PC-3 (cell line): ENCODE results near the gene SRRD. TPM values are rescaled to one million over a fixed set of nuclear protein-coding genes. Genes with fewer than 3 reads are reported as not detected.

ENCODE experiments used
- ATAC-seq: fragments of 200-7000 bp; cut with Tn5 transposase; 2 replicates; pipeline ENCODE4 v1.9.1; 2020; ENCODE audit warnings: mild to moderate bottlenecking, moderate library complexity
- BruUV-seq: library from RNA; stranded (reverse); fragments of 400-500 nt; replicated peaks from 2 replicates; lab custom pipeline; 2021; lab: Mats Ljungman, UMichigan
- CTCF ChIA-PET: fragments of 300-600 bp; sonication (Branson Sonifier 250); formaldehyde crosslinking; loops from one replicate; lab custom pipeline; 2022; ENCODE audit warnings: antibody characterized with exemption; lab: Charles Lee
- POLR2A ChIA-PET: fragments of 300-600 bp; sonication (Branson Sonifier 250); formaldehyde crosslinking; loops from one replicate; lab custom pipeline; 2022; ENCODE audit warnings: antibody characterized with exemption; ENCODE audit not compliant: unreplicated experiment; lab: Charles Lee
- DNase-seq: peaks from one replicate; pipeline ENCODE4 v3.0.0-alpha.2; 2015
- H2AFZ ChIP-seq: fragments of 300-600 bp; sonication (generic); 2 replicates; pipeline ENCODE4 v1.6.0; 2016; ENCODE audit warnings: antibody characterized with exemption, low read length
- H3F3A ChIP-seq: fragments of 300-600 bp; sonication (generic); one replicate; pipeline ENCODE4 v1.6.0; 2017; ENCODE audit warnings: antibody characterized with exemption, low read length, control low read depth, mild to moderate bottlenecking; ENCODE audit not compliant: unreplicated experiment
- H3K27ac ChIP-seq: fragments of 300-600 bp; sonication (generic); 2 replicates; pipeline ENCODE4 v1.5.1; 2016; ENCODE audit warnings: mild to moderate bottlenecking, low read length
- H3K27me3 ChIP-seq: fragments of 300-600 bp; sonication (generic); 2 replicates; pipeline ENCODE4 v1.6.1; 2016; ENCODE audit warnings: low read length, mixed read lengths
- H3K36me3 ChIP-seq: fragments of 300-600 bp; sonication (generic); 2 replicates; pipeline ENCODE4 v1.6.1; 2016; ENCODE audit warnings: low read depth, mixed run types, low read length, mixed read lengths
- H3K4me1 ChIP-seq: fragments of 300-600 bp; sonication (generic); 2 replicates; pipeline ENCODE4 v1.5.1; 2016; ENCODE audit warnings: low read length; ENCODE audit not compliant: insufficient read depth
- H3K4me2 ChIP-seq: fragments of 300-600 bp; sonication (generic); 2 replicates; pipeline ENCODE4 v1.6.0; 2016; ENCODE audit warnings: low read length
- H3K4me3 ChIP-seq: fragments of 300-600 bp; sonication (generic); 2 replicates; pipeline ENCODE4 v1.5.1; 2016; ENCODE audit warnings: mild to moderate bottlenecking, low read length, mixed read lengths
- H3K79me2 ChIP-seq: fragments of 300-600 bp; sonication (generic); 2 replicates; pipeline ENCODE4 v1.6.1; 2017; ENCODE audit warnings: low read length, mixed read lengths
- H3K9ac ChIP-seq: fragments of 300-600 bp; sonication (generic); 2 replicates; pipeline ENCODE4 v1.6.0; 2016; ENCODE audit warnings: mild to moderate bottlenecking, low read length
- H3K9me2 ChIP-seq: fragments of 300-600 bp; sonication (generic); replicated peaks from 2 replicates; pipeline ENCODE4 v1.6.1; 2016; ENCODE audit warnings: mixed run types, low read length, mixed read lengths
- H3K9me3 ChIP-seq: fragments of 300-600 bp; sonication (generic); 2 replicates; pipeline ENCODE4 v1.6.1; 2016; ENCODE audit warnings: low read length, mixed read lengths
- H4K20me1 ChIP-seq: fragments of 300-600 bp; sonication (generic); 2 replicates; pipeline ENCODE4 v1.6.1; 2016; ENCODE audit warnings: low read length, mixed read lengths
- EZH2 ChIP-seq: fragments of 300-600 bp; sonication (generic); IDR thresholded peaks from one replicate; pipeline ENCODE4 v1.6.1; 2017; ENCODE audit warnings: antibody characterized with exemption, mild to moderate bottlenecking, low read length; ENCODE audit not compliant: unreplicated experiment
- EZH2phosphoT487 ChIP-seq: fragments of 300-600 bp; sonication (generic); IDR thresholded peaks from 2 replicates; pipeline ENCODE4 v1.6.1; 2018; ENCODE audit warnings: mild to moderate bottlenecking, antibody characterized with exemption, low read length, borderline replicate concordance
- intact Hi-C: fragments of 100-400 bp; cut with micrococcal nuclease; formaldehyde crosslinking; loops from 2 replicates; pipeline ENCODE4 v1.9.0; 2023
- total RNA-seq: library from RNA; depleted of rRNA; stranded (reverse); fragments of >200 nt; gene quantifications from 2 replicates; pipeline ENCODE4 v1.2.3, GENCODE V29; 2014
- TF ChIP-seq, protein P1 (sequence below): fragments of 300-600 bp; sonication (generic); conservative IDR thresholded peaks from 2 replicates; pipeline ENCODE4 v1.5.1; 2017; ENCODE audit warnings: antibody characterized with exemption, low read depth, mild to moderate bottlenecking, low read length

The SRRD gene
- total RNA-seq, 1 experiment from 2014 or later: 17.6 TPM

DNA sequence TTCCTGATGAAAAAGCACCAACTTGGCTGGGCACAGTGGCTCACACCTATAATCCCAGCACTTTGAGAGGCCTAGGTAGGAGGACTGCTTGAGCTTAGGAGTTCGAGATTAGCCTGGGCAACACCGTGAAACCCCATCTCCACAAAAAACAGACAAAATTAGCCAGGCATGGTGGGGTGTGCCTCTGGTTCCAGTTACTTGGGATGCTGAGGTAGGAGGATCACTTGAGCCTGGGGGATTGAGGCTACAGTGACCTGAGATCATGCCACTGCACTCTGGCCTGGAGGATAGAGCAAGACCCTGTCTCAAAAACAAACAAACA, 3.1 kb upstream of the SRRD start:
- no peaks in the 10 kb centered on the region for H3F3A ChIP-seq
- DNase-seq (no peak), ATAC-seq (no peak)
- H3K36me3 ChIP-seq: no peaks in the 10 kb centered on the region
- H3K79me2 ChIP-seq: peaks cover 47% of the 10 kb centered on the region
- intact Hi-C loops: no loop called here
- CTCF ChIA-PET: no interaction called here
- no peaks in the 10 kb centered on the region for H3K9me2 ChIP-seq
- H3K4me2 ChIP-seq: peak overlapping the region; percentile 57; the same call in 1 of the 2 replicates
- H2AFZ ChIP-seq: no peak overlapping the region
- H3K4me3 ChIP-seq: peak overlapping the region; percentile 15; the same call in 1 of the 2 replicates
- H3K27me3 ChIP-seq: no peaks in the 10 kb centered on the region
- no peaks in the 10 kb centered on the region for H4K20me1 ChIP-seq
- H3K9me3 ChIP-seq: no peaks in the 10 kb centered on the region
- BruUV-seq: no TSS peak
- TF ChIP-seq EZH2phosphoT487 (no peak), EZH2 (no peak)
- TF ChIP-seq, protein P1, sequence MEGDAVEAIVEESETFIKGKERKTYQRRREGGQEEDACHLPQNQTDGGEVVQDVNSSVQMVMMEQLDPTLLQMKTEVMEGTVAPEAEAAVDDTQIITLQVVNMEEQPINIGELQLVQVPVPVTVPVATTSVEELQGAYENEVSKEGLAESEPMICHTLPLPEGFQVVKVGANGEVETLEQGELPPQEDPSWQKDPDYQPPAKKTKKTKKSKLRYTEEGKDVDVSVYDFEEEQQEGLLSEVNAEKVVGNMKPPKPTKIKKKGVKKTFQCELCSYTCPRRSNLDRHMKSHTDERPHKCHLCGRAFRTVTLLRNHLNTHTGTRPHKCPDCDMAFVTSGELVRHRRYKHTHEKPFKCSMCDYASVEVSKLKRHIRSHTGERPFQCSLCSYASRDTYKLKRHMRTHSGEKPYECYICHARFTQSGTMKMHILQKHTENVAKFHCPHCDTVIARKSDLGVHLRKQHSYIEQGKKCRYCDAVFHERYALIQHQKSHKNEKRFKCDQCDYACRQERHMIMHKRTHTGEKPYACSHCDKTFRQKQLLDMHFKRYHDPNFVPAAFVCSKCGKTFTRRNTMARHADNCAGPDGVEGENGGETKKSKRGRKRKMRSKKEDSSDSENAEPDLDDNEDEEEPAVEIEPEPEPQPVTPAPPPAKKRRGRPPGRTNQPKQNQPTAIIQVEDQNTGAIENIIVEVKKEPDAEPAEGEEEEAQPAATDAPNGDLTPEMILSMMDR: no peak
- POLR2A ChIA-PET: no interaction called here
- H3K9ac ChIP-seq: no peak overlapping the region
- no peak overlapping the region for H3K27ac ChIP-seq
- peaks cover 24% of the 10 kb centered on the region for H3K4me1 ChIP-seq

DNA sequence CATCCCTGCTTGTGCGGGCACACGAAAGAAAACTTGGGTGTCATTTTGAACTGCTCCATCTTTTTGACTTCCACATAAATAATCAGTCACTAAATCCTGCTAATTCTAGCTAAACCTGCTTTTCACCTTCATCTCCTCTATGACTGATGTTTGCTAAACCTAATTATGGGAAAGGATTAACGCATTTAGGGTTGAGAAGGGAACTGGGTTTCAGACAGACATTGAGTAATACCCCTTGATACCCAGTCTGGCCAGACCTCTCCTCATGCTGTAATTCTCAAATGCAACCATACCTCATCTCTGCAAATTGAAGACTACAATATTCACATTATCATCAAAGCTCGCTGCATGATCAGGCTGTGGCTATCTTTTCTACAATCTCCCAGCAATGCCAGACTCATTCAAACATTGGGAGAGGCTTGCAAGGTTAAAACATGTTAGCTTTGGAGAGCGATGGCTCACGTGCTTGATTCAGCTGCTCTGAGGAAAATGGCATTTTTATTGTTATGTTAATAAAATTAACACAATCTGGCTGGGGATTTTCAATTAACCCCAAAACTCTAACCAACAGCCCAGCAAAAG, 2.5 kb upstream of the SRRD start:
- Histone ChIP-seq H3K9ac (no peak overlapping the region), H2AFZ (no peak overlapping the region), H3K27ac (no peak overlapping the region), H4K20me1 (no peaks in the 10 kb centered on the region), H3K27me3 (no peaks in the 10 kb centered on the region), H3K4me1 (peaks cover 24% of the 10 kb centered on the region), H3K4me3 (no peak overlapping the region), H3K4me2 (peak overlapping the region; percentile 19; the same call in 1 of the 2 replicates), H3K36me3 (no peaks in the 10 kb centered on the region), H3K79me2 (peaks cover 54% of the 10 kb centered on the region), H3K9me2 (no peaks in the 10 kb centered on the region), H3F3A (no peaks in the 10 kb centered on the region), H3K9me3 (no peaks in the 10 kb centered on the region)
- intact Hi-C loops: no loop called here
- DNase-seq: no peak
- ChIA-PET POLR2A (no interaction called here), CTCF (no interaction called here)
- no peak for ATAC-seq
- no peak for TF ChIP-seq EZH2phosphoT487
- TF ChIP-seq, protein P1: no peak
- TF ChIP-seq EZH2: no peak
- BruUV-seq: no TSS peak

DNA sequence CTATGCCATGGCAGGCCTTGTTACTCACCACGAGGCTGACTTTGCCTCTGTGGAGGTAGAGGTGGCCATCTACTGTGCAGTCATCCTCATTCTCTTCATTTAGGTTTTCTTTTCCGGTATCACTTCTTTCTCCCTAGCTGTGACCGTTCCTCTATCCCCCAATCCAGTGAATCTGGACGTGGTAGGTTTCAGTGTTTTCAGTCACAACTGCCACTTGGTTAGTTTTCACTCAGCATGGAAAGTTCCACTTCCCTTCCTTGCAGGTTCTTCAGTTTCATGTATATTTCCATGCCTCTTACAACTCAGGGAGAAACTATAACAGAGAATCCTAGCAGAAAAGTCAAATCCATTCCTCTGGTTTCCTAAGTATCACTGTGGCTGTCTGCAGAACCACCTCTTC, 2.0 kb upstream of the SRRD start:
- Histone ChIP-seq H3K9me3 (no peaks in the 10 kb centered on the region), H3K4me2 (no peak overlapping the region), H3K4me3 (no peak overlapping the region), H3K9me2 (no peaks in the 10 kb centered on the region), H3K27ac (no peak overlapping the region), H2AFZ (no peak overlapping the region), H3F3A (no peaks in the 10 kb centered on the region), H3K4me1 (peaks cover 24% of the 10 kb centered on the region), H4K20me1 (no peaks in the 10 kb centered on the region), H3K9ac (no peak overlapping the region), H3K36me3 (no peaks in the 10 kb centered on the region), H3K27me3 (no peaks in the 10 kb centered on the region), H3K79me2 (peaks cover 59% of the 10 kb centered on the region)
- CTCF ChIA-PET: no interaction called here
- no peak for DNase-seq
- ATAC-seq: no peak
- BruUV-seq: no TSS peak
- intact Hi-C loops: no loop called here
- no peak for TF ChIP-seq EZH2phosphoT487
- POLR2A ChIA-PET: no interaction called here
